Gastroesophageal sphincter (tissue), 4 donors: ENCODE measurements around the gene UBL3. TPM values are rescaled to one million over a fixed set of nuclear protein-coding genes. Genes with fewer than 3 reads are reported as not detected.

ENCODE experiments used
- ATAC-seq: fragments of 150-250 bp; one replicate; pipeline ENCODE4 v1.9.1; 2016; ENCODE audit warnings: mild to moderate bottlenecking, moderate library complexity
- H3K27ac ChIP-seq, 4 donors: fragments of 200-600 bp; sonication (generic) in 3 of 4; 1 replicate in 3 of 4; 2 replicates in 1 of 4; pipeline ENCODE4 v1.5.1; 2016 to 2019
- H3K27me3 ChIP-seq: fragments of 200-600 bp; sonication (generic); one replicate; pipeline ENCODE4 v1.5.1; 2019
- H3K36me3 ChIP-seq, 2 donors: fragments of 200-600 bp; sonication (generic); one replicate each; pipeline ENCODE4 v1.5.1; 2019; ENCODE audit warnings: control low read depth in 1 of 2
- H3K4me1 ChIP-seq, 3 donors: fragments of 200-600 bp; sonication (generic); 1 replicate in 2 of 3; 2 replicates in 1 of 3; pipeline ENCODE4 v1.5.1; 2016 to 2019; ENCODE audit warnings: control low read depth in 2 of 3
- H3K4me3 ChIP-seq, 2 donors: fragments of 200-600 bp; sonication (generic); one replicate each; pipeline ENCODE4 v1.5.1; 2019; ENCODE audit warnings: mild to moderate bottlenecking in 1 of 2, moderate library complexity in 1 of 2
- H3K9me3 ChIP-seq, 3 donors: fragments of 200-600 bp; sonication (generic); one replicate each; pipeline ENCODE4 v1.5.1; 2017 to 2019; ENCODE audit warnings: control low read depth in 2 of 3
- CTCF ChIP-seq, 4 experiments: fragments of 200-600 bp in 2 of 4; fragments of 450-650 bp in 2 of 4; sonication (generic) in 1 of 4; IDR thresholded peaks; one replicate each; pipeline ENCODE4 v1.5.1; 2017 to 2019; ENCODE audit warnings: antibody characterized with exemption in 4 of 4, mild to moderate bottlenecking in 2 of 4, moderate library complexity in 2 of 4
- EP300 ChIP-seq: sonication (generic); formaldehyde crosslinking; IDR thresholded peaks from one replicate; pipeline ENCODE4 v1.6.1; 2017; ENCODE audit warnings: antibody characterized with exemption, mild to moderate bottlenecking
- POLR2A ChIP-seq, 2 donors: fragments of 450-650 bp; IDR thresholded peaks; one replicate each; pipeline ENCODE4 v1.6.1; 2017; ENCODE audit warnings: antibody characterized with exemption in 2 of 2, mild to moderate bottlenecking in 2 of 2, moderate library complexity in 1 of 2
- POLR2AphosphoS5 ChIP-seq: sonication (generic); formaldehyde crosslinking; IDR thresholded peaks from one replicate; pipeline ENCODE4 v1.6.1; 2017; ENCODE audit warnings: antibody characterized with exemption
- WGBS, 2 donors: methylation state at CpG; one replicate each; pipeline ENCODE4 v1.1.5; 2018; ENCODE audit warnings: low coverage in 1 of 2; 5-methylcytosine and 5-hydroxymethylcytosine counted together
- total RNA-seq, 4 donors: library from RNA; depleted of rRNA; stranded (reverse); fragments of >200 nt; gene quantifications; one replicate each; pipeline ENCODE4 v1.1.0, GENCODE V29; 2016

Gene UBL3
- total RNA-seq, 4 donors from 2014 or later, result 36.7 to 46.7 (median 38.6) TPM

GRCh38 chr13:29835280-29836061 is 14.9 kb downstream of the UBL3 start:
- Histone ChIP-seq H3K9me3 (no peaks in the 10 kb centered on the region), H3K36me3 (no peaks in the 10 kb centered on the region), H3K27ac (no peak overlapping the region), H3K4me3 (no peak overlapping the region), H3K27me3 (no peaks in the 10 kb centered on the region), H3K4me1 (peaks cover 0 to 47% (median 8%) of the 10 kb centered on the region in 3 donors)
- ATAC-seq, result no peak
- 92% methylated on average over 2 of the region's 9 CpGs; no CpG with 5 or more reads in 1 of the 2 donors for WGBS, 2 donors
- TF ChIP-seq POLR2AphosphoS5 (no peak), EP300 (no peak), CTCF (IDR thresholded peaks at IDR 0.05) (no peak), POLR2A (IDR thresholded peaks at IDR 0.05) (no peak)

GRCh38 chr13:29832761-29833298 is 17.6 kb downstream of the UBL3 start:
- WGBS, 2 donors, result 84 to 88% methylated on average over 4 to 6 of the region's 6 CpGs
- ATAC-seq, result no peak

GRCh38 chr13:29830000-29830399 is 20.4 kb downstream of the UBL3 start:
- no peak overlapping the region for H3K4me3 ChIP-seq
- TF ChIP-seq POLR2A (IDR thresholded peaks at IDR 0.05), result no peak
- TF ChIP-seq CTCF (IDR thresholded peaks at IDR 0.05), result no peak
- no peak for TF ChIP-seq POLR2AphosphoS5
- TF ChIP-seq EP300, result no peak
- no peak for ATAC-seq

More at GRCh38 chr13:29832761-29833298, 17.6 kb downstream of the UBL3 start:
- H3K4me1 ChIP-seq, result peaks cover 0 to 33% (median 9%) of the 10 kb centered on the region in 3 donors
- no peak overlapping the region for H3K4me3 ChIP-seq
- no peak overlapping the region for H3K27ac ChIP-seq
- H3K9me3 ChIP-seq, result no peaks in the 10 kb centered on the region
- no peaks in the 10 kb centered on the region for H3K27me3 ChIP-seq
- H3K36me3 ChIP-seq, result peaks cover 0 to 6% of the 10 kb centered on the region in 2 donors
- TF ChIP-seq POLR2A (IDR thresholded peaks at IDR 0.05) (no peak), EP300 (no peak), CTCF (IDR thresholded peaks at IDR 0.05) (no peak), POLR2AphosphoS5 (no peak)

GRCh38 chr13:29819143-29819542 is 31.3 kb downstream of the UBL3 start:
- no peak for ATAC-seq
- WGBS, 2 donors, result 78 to 93% methylated on average over 2 of the region's 2 CpGs
- TF ChIP-seq POLR2A (IDR thresholded peaks at IDR 0.05) (no peak), EP300 (no peak)
- H3K4me1 ChIP-seq, result peaks cover 9 to 56% (median 10%) of the 10 kb centered on the region in 3 donors
- no peaks in the 10 kb centered on the region for H3K9me3 ChIP-seq
- no peaks in the 10 kb centered on the region for H3K27me3 ChIP-seq
- no peak overlapping the region for H3K4me3 ChIP-seq
- H3K27ac ChIP-seq, result no peak overlapping the region
- H3K36me3 ChIP-seq, result no peaks in the 10 kb centered on the region

More at GRCh38 chr13:29830000-29830399, 20.4 kb downstream of the UBL3 start:
- Histone ChIP-seq H3K4me1 (peaks cover 0 to 33% (median 6%) of the 10 kb centered on the region in 3 donors), H3K9me3 (no peaks in the 10 kb centered on the region), H3K27ac (no peak overlapping the region), H3K36me3 (peaks cover 0 to 6% of the 10 kb centered on the region in 2 donors), H3K27me3 (no peaks in the 10 kb centered on the region)

GRCh38 chr13:29817604-29818378 is 32.6 kb downstream of the UBL3 start:
- TF ChIP-seq CTCF (IDR thresholded peaks at IDR 0.05) (no peak), POLR2AphosphoS5 (no peak), POLR2A (IDR thresholded peaks at IDR 0.05) (no peak), EP300 (no peak)
- Histone ChIP-seq H3K36me3 (no peaks in the 10 kb centered on the region), H3K27ac (no peak overlapping the region), H3K4me3 (no peak overlapping the region), H3K4me1 (peaks cover 9 to 66% (median 10%) of the 10 kb centered on the region in 3 donors), H3K9me3 (no peaks in the 10 kb centered on the region), H3K27me3 (no peaks in the 10 kb centered on the region)
- WGBS, 2 donors, result 10% methylated on average over 3 of the region's 3 CpGs
- ATAC-seq, result no peak
